HG02973 (cell line): ENCODE measurements around the gene CRIP3.
"Not testable (repeated sequence)": the region's sequence is repeated elsewhere in the genome, so short reads cannot be mapped to it uniquely, and the experiment has no call there.

ENCODE experiments used
- ATAC-seq: cut with Tn5 transposase; IDR thresholded peaks from one replicate; pipeline ENCODE4 v1.9.1; 2021; ENCODE audit warnings: moderate library complexity; ENCODE audit not compliant: unreplicated experiment

Gene CRIP3, protein sequence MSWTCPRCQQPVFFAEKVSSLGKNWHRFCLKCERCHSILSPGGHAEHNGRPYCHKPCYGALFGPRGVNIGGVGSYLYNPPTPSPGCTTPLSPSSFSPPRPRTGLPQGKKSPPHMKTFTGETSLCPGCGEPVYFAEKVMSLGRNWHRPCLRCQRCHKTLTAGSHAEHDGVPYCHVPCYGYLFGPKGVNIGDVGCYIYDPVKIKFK

DNA sequence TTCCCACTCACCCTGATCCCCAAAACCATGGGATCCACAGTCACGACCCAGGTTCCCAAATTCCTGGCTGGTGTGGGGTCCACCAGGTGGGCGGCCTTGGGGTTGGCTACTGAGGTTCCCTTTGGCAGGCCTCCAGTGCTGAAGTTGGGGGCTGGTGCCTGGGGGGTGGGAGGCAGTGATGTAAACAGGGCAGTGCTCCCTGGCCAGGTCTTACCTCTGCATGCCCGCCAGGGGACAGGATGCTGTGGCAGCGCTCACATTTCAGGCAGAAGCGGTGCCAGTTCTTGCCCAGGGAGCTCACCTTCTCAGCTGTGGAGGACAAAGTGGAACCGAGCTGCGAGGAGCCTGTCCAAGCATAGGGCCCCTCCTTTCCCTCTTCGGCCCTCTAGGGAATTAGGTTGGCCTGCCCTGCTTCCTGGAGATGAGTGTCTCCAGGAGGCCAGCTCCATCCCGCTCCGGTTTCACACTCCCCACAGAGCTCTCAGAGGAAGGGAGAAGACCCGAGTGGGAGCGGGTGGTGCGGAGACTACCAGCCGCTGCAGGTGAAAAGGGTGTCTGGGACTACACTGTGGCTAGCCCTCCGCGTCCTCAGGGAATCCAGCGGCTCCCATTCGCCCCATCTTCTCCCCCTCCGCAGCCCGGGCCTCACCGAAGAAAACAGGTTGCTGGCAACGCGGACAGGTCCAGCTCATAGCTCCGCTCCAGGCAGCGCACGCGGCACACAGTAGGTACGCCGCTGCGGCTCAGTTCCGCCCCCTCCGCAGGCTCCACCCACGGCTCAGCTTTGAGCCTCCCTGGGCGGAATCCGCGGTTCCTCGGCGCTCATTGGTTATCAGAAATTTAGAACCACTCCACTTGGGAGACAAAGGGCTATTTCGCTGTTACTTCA lies at the start of gene CRIP3:
CRIP3 (minus strand) TSS at position 726 of the 889 bp plus-strand sequence; CDS start at position 692, 34 bp downstream.
- ATAC-seq = no peak

DNA sequence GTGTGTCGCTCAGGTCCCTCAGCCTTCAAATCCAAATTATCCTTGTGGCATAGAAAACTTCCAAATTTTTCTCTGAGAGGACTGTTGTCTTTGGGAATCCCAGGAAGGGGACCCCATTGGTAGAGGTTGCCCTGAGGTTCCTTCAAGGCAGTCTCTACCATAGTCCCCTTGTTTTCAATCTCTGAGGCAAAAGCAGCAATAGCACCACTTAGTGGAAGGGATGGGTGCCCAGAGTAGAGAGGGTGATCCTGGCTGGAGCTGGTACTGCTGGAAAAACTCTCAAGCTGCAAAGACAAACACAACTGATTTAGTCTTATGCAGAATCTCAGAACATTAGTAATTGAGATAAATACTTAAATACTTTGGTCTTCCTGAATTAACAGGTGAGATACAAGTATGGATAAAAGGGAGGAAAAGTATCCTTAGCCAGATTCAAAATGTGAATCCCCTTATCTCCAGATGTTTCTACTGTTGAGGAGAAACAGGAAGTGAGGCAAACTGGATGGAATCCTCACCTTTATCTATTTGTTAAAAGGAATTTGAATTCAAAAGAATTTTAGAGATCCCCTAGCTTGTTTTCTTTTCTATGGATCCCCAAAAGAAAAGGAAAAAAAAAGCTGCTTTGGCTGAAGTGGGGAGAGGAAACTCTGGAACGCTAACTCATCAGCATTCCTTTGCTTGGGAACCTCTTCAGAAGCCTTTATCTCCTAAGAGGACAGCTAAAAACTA lies 47.4 kb upstream of the CRIP3 start:
- no peak for ATAC-seq

DNA sequence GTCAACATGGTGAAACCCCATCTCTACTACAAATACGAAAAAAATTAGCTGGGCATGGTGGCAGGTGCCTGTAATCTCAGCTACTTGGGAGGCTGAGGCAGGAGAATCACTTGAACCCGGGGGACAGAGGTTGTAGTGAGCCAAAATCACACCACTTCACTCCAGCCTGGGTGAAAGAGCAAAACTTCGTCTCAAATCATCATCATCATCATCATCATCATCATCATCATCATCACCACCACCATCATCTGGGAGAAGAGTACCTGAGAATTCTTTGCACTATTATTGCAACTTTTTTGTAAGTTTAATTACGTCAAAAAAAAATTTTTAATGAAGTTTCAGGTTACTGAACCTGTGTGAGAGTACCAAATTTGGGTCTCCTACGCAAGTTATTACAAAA lies 43.3 kb upstream of the CRIP3 start:
- ATAC-seq = not testable (repeated sequence)

DNA sequence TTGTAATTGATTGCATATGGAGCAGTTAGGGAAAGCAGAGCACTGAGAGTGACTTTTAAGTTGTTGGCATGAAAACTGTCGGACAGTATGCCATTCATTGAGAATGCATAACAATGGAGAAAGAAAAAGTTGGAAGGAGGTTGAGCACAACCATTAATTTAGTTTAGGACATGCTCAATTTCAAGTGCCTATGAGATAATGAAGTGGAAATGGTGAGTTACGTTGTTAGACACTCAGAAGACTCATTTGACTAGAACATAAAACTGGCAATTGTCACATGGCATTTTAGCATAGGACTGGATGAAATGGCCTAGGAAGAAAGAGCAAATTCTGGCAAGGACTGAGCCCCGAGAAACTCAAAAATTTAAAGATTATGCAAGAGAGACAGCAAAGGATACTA lies 38.8 kb upstream of the CRIP3 start:
- ATAC-seq = no peak

DNA sequence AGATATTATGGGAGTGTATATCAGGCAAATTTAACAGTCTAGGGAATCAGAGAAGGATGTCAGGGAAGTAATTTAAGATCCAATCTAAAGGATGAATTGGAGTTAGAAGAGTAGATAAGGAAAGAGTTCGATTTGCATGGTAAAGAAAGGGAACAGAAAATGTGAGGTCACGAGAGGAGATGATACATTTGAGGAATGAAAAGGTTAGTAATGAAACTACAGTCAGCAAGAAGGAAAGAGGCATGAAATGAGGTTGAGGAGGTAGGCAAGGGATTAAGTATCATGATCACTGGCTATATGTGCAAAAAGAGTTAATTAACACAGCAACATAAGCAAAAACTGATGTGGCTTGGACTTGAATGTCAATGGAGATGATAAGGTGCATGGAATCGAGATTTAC lies 38.4 kb upstream of the CRIP3 start:
- no peak for ATAC-seq

DNA sequence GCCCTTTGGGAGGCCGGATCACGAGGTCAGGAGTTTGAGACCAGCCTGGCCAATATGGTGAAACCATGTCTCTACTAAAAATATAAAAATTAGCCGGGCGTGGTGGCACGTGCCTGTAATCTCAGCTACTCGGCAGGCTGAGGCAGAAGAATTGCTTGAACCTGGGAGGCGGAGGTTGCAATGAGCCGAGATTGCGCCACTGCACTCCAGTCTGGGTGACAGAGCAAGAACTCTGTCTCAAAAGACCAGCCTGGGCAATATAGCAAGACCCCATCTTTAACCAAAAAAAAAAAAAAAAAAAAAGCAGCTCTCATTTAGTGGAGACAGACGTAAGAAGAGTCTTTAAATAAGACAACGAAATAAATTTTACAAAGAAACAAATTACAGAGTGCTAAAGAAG lies 37.6 kb upstream of the CRIP3 start:
- ATAC-seq = not testable (repeated sequence)

DNA sequence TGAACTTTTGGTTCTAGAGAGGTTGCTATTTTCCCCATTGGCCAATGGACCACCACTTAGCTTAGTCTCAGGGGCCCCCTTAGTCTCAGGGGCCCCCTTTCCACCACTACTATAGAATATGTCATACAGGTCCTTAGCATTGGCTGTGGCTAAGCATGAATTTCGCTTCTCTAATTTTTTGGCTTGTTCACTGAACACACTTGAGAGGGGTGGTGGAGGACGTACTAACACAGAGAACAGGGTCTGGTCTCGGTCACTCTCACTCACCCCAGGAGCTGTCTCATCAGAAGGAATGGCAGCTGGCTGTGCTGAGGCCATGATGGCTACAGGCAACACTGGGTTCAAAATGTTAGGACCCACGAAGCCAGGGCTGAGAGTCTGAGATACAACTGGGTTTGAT lies 30.5 kb upstream of the CRIP3 start:
- ATAC-seq = peak; percentile 61

DNA sequence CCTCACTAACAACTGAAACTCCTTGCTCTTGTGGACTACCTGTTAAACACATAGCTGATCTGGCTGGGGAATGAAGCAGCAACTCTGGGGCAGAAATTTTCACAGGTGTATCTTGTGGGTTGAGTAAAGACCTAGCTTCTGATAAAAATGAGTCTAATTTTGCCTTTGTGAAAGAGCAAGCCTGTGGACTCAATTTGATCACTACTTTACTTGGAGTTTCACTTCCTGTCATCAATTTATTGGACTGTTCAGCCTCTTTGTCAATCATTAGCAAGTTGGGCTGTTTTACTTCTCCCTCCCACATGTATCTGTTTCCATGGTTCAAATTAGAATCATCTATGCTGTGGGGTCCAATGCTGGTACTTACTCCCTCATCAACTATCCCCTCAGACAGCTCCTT lies 29.6 kb upstream of the CRIP3 start:
- no peak for ATAC-seq

DNA sequence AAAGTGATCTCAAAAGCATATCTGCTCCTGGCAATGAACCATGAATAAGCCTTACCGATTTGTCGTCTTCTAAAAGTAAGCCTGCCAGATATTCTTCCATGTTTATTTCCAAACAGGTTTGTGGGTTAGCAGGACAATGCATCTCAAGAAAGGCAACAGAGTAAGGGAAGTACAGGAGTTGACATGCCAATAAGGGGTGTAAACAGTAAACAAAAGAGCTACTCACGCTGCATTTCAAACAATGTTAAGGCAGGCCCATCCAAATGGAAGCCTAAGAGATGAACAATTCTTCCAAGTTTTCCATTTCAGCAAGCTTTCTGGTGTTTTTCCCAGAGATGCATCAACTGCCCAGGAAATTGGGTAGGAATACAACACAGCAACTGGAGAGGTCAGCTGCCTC lies 27.8 kb upstream of the CRIP3 start:
- no peak for ATAC-seq

DNA sequence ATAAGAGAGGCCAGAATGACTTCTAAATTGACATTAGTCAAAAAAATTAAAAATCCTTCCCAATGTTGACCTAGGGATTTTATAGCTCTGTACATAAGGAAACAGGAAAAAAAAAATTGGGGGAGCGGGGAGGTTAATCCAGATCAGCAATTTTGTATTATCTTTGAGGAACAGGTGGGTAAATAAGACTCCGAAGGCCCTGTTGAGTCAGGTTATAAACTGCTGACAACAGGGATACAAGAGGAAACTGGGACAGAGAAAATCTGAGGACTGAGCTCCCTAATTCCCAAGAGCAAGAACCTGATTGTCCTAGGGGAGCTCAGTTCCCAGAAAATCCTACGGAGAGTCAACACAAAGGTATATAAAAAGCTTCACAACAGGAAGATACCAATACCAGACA lies 26.8 kb upstream of the CRIP3 start:
- no peak for ATAC-seq

DNA sequence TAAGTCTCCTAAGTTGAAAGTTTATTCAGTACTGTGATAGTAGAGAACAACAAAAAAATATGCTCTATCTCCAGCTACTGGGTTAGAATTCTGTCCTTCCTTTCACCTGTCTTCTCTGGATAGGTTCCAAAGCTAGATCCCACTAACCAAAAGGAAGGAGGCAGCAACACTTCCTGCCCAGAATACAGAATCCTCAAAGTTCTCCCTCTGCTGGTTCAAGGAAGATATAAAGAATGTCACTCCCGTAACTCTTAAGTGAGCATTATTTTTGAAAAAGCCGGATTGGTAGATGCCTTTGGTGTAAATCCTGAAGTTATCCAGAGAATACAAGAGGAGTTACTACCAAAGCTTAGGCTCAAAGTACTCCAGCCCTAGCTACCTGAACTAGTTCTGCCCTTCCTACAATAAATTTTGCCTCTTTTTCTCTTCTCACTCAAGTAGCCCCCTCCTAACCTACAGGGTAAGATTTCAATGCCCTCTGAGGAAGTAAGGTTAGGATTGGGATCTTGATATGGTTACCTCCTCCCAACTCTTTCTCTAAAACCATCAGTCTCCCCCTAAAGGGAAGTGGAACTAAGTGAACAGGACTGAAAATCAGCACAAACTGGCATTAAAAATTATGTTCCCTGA lies 26.0 kb upstream of the CRIP3 start:
- ATAC-seq = no peak

DNA sequence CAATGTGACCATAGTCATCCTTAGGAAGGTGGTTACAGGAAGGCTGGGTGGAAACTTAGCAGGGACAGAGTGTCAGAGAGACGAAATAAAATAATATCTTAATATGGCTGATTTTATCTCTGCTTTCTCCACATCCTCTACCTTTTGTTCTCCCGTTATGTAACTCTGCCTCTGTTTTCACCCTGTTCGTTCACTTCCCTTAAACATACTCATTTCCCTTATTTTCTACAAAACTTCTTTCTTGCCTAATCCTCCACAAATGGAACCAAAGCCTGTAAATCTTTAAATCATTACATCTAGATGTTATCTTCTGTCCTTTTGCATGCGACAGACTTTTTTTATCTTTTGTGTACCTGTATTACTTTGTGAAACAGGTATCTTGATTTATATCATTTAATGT lies 23.3 kb upstream of the CRIP3 start:
- ATAC-seq = no peak

DNA sequence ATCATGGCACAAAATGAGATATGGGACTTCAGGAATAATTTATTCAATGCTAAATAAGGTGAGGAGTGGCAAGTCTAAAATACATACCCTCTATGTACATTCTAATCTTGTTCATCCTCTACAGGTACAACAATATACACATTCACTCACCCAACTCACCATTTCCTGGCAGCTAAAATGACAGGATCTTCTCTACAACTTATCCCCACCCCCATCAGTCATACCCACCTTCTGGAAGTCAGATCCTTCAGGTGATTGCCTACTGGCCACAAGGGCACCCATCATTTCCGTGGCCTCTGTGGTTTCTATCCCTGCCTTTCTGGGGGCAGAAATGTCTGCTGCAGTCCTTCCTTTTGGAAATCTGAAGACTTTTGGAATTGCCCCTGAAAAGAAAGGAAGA lies 22.8 kb upstream of the CRIP3 start:
- ATAC-seq = no peak

DNA sequence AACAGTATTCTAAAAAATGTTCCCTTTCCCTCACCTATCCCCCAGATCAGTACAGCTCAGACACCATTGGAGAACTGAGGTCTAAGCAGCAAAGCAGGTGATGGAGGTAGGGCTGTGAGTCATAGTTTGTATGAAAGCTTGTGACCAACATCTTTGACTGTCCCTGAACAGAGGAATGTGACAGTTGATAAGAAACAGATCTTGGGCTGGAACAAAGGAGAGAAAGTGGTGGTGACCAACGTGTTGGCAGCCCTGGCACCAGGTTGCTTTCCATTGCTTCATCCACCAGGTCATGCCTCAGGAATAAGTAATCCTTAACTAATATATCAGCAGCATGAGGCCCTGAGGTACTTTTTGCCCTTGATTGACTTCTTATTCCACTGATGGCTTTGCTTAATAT lies 19.9 kb upstream of the CRIP3 start:
- no peak for ATAC-seq

DNA sequence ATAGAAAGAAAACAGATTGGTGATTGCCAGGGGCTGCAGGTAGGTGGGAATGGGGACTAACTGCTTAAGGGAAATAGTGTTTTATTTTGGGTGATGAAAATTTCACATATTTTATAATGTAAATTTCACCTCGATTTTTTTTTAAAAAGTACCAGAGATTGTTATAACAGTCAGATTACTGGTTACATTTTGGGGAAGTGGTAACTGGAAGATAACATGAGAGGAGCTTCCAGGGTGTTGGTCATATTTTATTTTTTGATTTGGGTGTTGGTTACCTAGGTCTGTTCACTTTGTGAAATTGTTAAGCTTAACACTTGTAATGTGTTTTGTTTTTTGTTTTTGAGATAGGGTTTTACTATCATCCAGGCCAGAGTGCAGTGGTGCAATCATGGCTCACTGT lies 17.2 kb upstream of the CRIP3 start:
- ATAC-seq = no peak

DNA sequence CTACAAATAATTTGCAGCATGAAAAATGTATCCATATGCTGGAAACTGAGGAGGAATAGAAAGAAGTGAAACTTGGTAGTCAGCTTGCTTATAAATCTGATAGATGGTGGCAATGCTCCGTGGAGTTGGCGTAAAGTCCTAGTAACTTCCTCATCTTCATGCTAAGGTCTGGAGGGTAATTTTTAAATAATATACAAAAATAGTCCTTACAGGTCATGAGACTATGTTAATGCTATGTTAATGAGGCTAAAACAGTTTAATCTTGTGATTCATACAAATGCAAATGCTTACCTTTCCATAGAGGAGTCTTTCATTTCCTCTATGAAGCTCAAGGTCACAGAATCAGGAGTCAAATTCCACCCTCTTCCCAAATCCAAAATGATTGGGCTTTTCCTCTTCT lies 9.4 kb upstream of the CRIP3 start:
- no peak for ATAC-seq

DNA sequence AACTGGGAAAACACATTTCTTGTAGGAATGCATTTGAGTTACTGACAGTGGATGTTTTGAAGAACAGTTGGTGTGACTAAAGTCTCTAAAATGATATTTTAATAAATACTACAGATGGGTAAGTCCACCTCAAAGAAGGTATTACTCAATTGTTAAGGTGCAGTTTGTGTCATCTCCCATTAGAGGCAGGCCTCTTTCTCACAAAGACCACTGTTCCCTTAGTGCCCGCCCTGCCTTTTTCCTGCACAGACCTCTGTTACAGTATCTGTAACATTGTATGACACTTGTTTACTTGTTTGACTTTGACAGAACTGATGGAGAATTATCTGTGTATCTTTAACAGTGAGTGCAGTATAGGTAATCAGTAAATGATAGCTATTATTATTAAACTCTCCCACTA lies 5.2 kb upstream of the CRIP3 start:
- ATAC-seq = no peak

DNA sequence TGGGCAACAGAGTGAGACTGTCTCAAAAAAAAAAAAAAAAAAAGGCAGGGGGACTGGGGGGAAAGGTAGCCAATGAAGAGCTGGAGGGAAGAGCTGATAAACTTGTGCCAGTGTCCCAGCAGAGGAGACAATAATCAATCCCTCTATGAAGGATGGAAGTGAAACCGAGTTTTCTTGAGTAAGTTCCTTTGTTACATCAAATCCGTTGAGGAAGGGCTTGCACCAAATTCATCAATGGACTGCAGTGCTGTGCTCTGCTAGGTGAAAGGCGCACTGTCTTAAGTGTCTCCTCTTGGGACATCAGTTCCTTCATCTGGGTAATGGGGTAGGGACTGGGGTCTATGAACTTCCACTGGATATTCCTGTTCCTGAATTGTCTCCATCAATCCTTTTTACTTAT lies 3.0 kb upstream of the CRIP3 start:
- no peak for ATAC-seq

DNA sequence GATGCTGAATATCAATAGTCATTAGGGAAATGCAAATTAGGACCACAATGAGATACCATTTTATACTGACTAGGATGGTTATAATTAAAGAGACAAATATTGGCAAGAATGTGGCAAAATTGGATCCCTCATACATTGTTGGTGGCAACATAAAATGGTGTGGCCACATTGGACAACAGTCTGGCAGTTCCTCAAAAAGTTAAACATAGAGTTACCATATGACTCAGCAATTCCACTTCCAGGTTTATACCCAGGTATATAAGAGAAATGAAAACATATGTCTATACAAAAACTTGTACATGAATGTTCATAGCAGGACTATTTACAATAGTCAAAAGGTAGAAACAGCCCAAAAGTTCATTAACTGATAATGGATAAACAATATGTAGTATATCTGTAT lies 2.0 kb upstream of the CRIP3 start:
- ATAC-seq = no peak

DNA sequence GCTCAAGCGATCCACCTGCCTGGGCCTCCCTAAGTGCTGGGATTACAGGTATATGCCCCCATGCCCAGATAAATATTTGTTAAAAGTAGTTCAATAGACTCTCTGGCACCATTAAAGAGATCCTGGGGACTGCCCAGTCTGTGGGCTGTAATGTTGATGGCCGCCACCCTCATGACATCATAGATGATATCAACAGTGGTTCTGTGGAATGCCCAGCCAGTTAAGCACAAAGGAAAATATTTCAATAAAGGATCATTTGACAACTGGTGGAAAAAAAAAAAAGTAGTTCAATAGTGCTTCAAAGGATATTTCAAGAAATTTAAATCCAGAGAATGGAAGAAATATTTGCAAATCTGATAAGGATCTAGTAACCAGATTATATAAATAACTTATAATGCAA lies 1.5 kb upstream of the CRIP3 start:
- no peak for ATAC-seq

DNA sequence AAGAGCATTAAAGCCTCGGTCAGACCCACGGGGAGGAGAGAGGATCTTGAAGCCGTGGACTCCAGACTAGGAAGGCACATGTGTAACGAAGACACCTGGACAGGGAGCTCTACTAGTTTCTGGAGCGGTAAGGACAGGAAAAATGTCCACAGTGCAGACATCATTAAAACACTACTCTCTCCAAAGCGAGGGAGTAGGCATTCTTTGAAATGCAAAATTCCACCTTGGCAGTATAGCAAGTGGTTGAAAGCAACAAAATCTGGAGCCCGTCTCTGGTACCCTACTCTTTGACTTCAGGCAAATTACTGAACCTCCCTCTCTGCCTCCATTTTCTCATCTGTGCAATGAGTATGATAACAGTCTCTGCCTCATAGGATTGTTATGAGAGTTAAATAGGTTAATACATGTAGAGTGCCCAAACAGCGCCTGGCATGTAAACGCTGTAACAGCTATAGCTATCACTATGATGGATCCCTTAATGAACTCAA lies 408 bp upstream of the CRIP3 start:
- ATAC-seq = no peak
